CD1c-positive myeloid dendritic cell (primary cell): ENCODE results near the gene IRX2.

ENCODE experiments used
- DNase-seq: peaks from one replicate; pipeline ENCODE4 v3.0.0-alpha.2; 2016; ENCODE audit errors: extremely low spot score

The IRX2 gene

GRCh38 chr5:2756211-2757152 is 5.0 kb upstream of the IRX2 start:
- no peak for DNase-seq

GRCh38 chr5:2755681-2756171 is 4.2 kb upstream of the IRX2 start:
- no peak for DNase-seq

GRCh38 chr5:2755076-2755680 is 3.7 kb upstream of the IRX2 start:
- no peak for DNase-seq

- no peak for DNase-seq
These were observed 3.2 kb upstream of the IRX2 start for GRCh38 chr5:2754581-2755075.

GRCh38 chr5:2753452-2754420 is 2.3 kb upstream of the IRX2 start:
- no peak for DNase-seq

GRCh38 chr5:2752821-2753439 is 1.5 kb upstream of the IRX2 start:
- no peak for DNase-seq

GRCh38 chr5:2752059-2752820 is 763 bp upstream of the IRX2 start:
- DNase-seq = no peak

- no peak for DNase-seq
These were observed 566 bp downstream of the IRX2 start for GRCh38 chr5:2750758-2751464.

GRCh38 chr5:2750026-2750757 is 1.3 kb downstream of the IRX2 start:
- DNase-seq = no peak

- no peak for DNase-seq
These were observed 1.9 kb downstream of the IRX2 start for GRCh38 chr5:2749514-2750025.

- DNase-seq = no peak
These were observed 2.5 kb downstream of the IRX2 start for GRCh38 chr5:2748861-2749513.

GRCh38 chr5:2748179-2748860 is 3.2 kb downstream of the IRX2 start:
- DNase-seq = no peak

- no peak for DNase-seq
These were observed 3.9 kb downstream of the IRX2 start for GRCh38 chr5:2747363-2748162.

- DNase-seq = no peak
These were observed 4.9 kb downstream of the IRX2 start for GRCh38 chr5:2746561-2747032.

GRCh38 chr5:2744485-2744884 is 7.0 kb downstream of the IRX2 start:
- no peak for DNase-seq

GRCh38 chr5:2742921-2743679 is 8.4 kb downstream of the IRX2 start:
- DNase-seq = no peak
